ENCODE measurements around the gene WDR35. TPM values are rescaled to one million over a fixed set of nuclear protein-coding genes. Genes with fewer than 3 reads are reported as not detected.

WDR35 gene
- total RNA-seq, 1 donor from 2014 or later = 8.8 TPM

- no peak overlapping the region for H3K27ac ChIP-seq
- H3K9me3 ChIP-seq = no peaks in the 10 kb centered on the region
- ATAC-seq (peak; percentile 81), DNase-seq (peak; percentile 71)
- H3K4me1 ChIP-seq = peaks cover 5% of the 10 kb centered on the region
- intact Hi-C loops (cut with DNase I) = no loop called here
- TF ChIP-seq CTCF (IDR thresholded peaks at IDR 0.05) = no peak
- H3K36me3 ChIP-seq = no peaks in the 10 kb centered on the region
- H3K27me3 ChIP-seq (ENCODE audit: low read depth) = no peaks in the 10 kb centered on the region
- peak overlapping the region; percentile 58 for H3K4me3 ChIP-seq
Measured at GRCh38 chr2:19868701-19869580, 121.0 kb downstream of the WDR35 start.

DNA sequence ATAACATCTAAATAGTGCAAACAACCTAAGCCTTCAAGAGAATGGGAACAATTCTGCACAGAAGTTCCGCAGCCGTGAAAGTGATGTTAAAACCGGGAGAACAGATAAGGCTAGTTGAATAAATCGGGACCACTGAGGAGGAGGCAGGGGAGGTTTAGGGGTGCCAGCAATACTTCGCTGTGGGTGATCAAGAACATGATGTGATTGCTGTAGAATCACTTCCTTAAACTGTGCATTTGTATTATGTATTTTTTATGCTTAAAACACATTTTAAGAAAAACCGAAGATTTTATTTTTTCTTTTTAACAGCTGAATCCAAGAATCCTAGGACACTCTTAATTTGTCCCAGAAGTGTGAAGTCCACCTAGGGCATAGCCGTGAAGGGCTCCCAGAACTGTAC is 121.7 kb downstream of the WDR35 start:
- Histone ChIP-seq H3K9me3 (no peaks in the 10 kb centered on the region), H3K36me3 (no peaks in the 10 kb centered on the region), H3K27me3 (ENCODE audit: low read depth) (no peaks in the 10 kb centered on the region), H3K4me1 (peaks cover 12% of the 10 kb centered on the region), H3K27ac (no peak overlapping the region), H3K4me3 (peak overlapping the region; percentile 58)
- TF ChIP-seq CTCF (IDR thresholded peaks at IDR 0.05) = no peak
- DNase-seq (no peak), ATAC-seq (no peak)
- intact Hi-C loops (cut with DNase I) = no loop called here

DNA sequence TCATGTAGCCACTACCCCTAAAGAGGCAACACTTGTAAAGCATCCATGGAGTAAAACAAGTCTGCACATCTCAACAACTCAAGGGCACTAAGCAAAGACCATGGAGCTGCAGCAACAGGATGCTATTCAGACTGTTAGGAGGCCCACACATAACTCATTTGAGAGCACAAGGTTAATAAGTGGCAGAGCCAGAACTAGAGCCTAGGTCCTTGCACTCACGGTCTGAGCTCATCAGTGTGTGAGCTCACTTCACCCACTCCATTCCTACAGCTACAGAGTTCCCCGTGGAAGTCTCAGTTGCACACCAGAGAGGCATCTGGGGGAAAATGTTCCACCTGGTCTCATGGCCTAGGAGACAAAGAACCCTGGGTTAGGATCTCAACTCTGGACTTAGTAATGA is 123.1 kb downstream of the WDR35 start:
- no peaks in the 10 kb centered on the region for H3K36me3 ChIP-seq
- H3K27me3 ChIP-seq (ENCODE audit: low read depth) = no peaks in the 10 kb centered on the region
- TF ChIP-seq CTCF (IDR thresholded peaks at IDR 0.05) = no peak
- no peak overlapping the region for H3K4me3 ChIP-seq
- H3K9me3 ChIP-seq = no peaks in the 10 kb centered on the region
- peaks cover 12% of the 10 kb centered on the region for H3K4me1 ChIP-seq
- DNase-seq (no peak), ATAC-seq (no peak)
- intact Hi-C loops (cut with DNase I) = no loop called here
- no peak overlapping the region for H3K27ac ChIP-seq

DNA sequence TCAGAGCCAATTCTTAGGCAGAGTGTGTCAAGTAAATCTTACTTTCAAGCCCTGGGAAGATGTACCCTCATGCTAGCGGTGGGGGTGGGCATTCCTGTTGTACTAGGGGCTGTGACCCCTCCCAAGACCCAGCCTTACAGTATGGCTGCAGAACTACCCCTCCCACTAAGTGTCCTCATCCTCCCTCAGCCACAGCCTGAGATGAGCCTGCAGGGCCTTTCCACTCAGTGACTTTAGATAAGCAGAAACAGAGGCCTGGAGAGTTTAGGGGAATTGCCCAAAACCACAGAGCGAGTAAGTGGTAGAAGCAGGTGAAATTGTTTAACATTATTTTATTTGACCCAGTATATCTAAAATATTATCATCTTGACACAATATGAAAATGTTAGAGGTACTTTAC is 124.8 kb downstream of the WDR35 start:
- ATAC-seq (no peak), DNase-seq (no peak)
- H3K4me1 ChIP-seq = peaks cover 12% of the 10 kb centered on the region
- no peak for TF ChIP-seq CTCF (IDR thresholded peaks at IDR 0.05)
- intact Hi-C loops (cut with DNase I) = no loop called here
- H3K9me3 ChIP-seq = no peaks in the 10 kb centered on the region
- H3K36me3 ChIP-seq = no peaks in the 10 kb centered on the region
- H3K4me3 ChIP-seq = no peak overlapping the region
- H3K27me3 ChIP-seq (ENCODE audit: low read depth) = no peaks in the 10 kb centered on the region
- H3K27ac ChIP-seq = no peak overlapping the region

DNA sequence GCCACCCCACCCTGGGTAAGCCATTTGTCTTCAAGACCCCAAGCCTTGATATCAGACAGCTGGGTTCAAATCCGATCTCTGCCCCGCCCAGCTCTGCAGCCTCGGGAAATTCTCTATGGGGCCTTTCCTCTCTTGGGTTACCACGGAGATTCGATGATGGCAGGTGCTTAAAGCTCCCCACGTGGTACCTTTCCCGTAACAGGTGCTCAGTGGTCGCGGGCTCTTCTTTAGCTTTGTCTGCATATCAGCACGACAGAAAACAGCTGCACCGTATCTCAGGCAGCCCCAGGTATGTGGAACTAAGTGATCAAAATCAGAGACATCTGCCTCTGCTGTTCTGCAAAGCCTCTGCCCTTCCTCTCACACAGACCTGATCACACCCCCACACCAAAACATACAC is 125.5 kb downstream of the WDR35 start:
- ATAC-seq (no peak), DNase-seq (no peak)
- no peaks in the 10 kb centered on the region for H3K27me3 ChIP-seq (ENCODE audit: low read depth)
- no peak overlapping the region for H3K4me3 ChIP-seq
- H3K27ac ChIP-seq = no peak overlapping the region
- no peaks in the 10 kb centered on the region for H3K36me3 ChIP-seq
- H3K4me1 ChIP-seq = peaks cover 12% of the 10 kb centered on the region
- no peaks in the 10 kb centered on the region for H3K9me3 ChIP-seq
- intact Hi-C loops (cut with DNase I) = no loop called here
- no peak for TF ChIP-seq CTCF (IDR thresholded peaks at IDR 0.05)
